Measurements from ENCODE around the gene PML. TPM values are rescaled to one million over a fixed set of nuclear protein-coding genes. Genes with fewer than 3 reads are reported as not detected.

PML gene
- total and polyA plus RNA-seq, 9 of the 15 experiments (the other 6 are each of a cell fraction or from before 2014, with no cell fraction given) = 5.0 to 50.7 (median 10.1) TPM

- no peak for FAIRE-seq
Measured at GRCh38 chr15:73962433-73962832, 32.1 kb upstream of the PML start.

More at GRCh38 chr15:73962433-73962832, 32.1 kb upstream of the PML start:
- no peak overlapping the region for H2AFZ ChIP-seq (ENCODE audit: low read depth, low read length)
- no peak overlapping the region for H3K4me3 ChIP-seq
- POLR2A ChIA-PET = interaction anchor here (0.6 kb wide), 1 partner anchor 10 kb away, joined by 3 read pairs; no protein-coding TSS in a partner anchor
- no TSS peak for BruUV-seq (replicated peaks)
- no peak overlapping the region for H3K4me2 ChIP-seq (ENCODE audit: insufficient read depth, low read length)
- in situ Hi-C loops (cut with MboI) = loop anchor here (25.0 kb wide), 1 partner anchor 1325 kb away; the partner anchor contains the start of gene GOLGA6D
- H3K9me1 ChIP-seq (ENCODE audit: control insufficient read depth, insufficient read depth, low read length) = no peaks in the 10 kb centered on the region
- H3K36me3 ChIP-seq (ENCODE audit: control insufficient read depth, insufficient read depth, low read length) = no peaks in the 10 kb centered on the region
- no peak for DNase-seq (ENCODE audit: extremely low read depth in 1 of 4, low spot score in 3 of 4)
- 0% methylated on average over 5 of the region's 5 CpGs for WGBS (ENCODE audit: insufficient coverage, low coverage, missing lambda C conversion rate)
- peaks cover 12 to 23% of the 10 kb centered on the region in 2 experiments; a peak in 3 of 5 replicates for H3K27me3 ChIP-seq (ENCODE audit: control insufficient read depth in 2 of 2, insufficient read depth in 2 of 2, low read length in 2 of 2)
- H3K27ac ChIP-seq (ENCODE audit: extremely low read depth, low read depth, low read length) = no peak overlapping the region
- intact Hi-C loops (cut with micrococcal nuclease) = no loop called here
- no peaks in the 10 kb centered on the region for H3K9me3 ChIP-seq (replicated peaks; ENCODE audit: control insufficient read depth, insufficient read depth, low read depth, low read length)
- H3K79me2 ChIP-seq (ENCODE audit: control insufficient read depth, insufficient read depth, low read length) = no peaks in the 10 kb centered on the region
- no peak for TF ChIP-seq SRSF3 (IDR thresholded peaks at IDR 0.05; ENCODE audit: insufficient read depth, low read length)
- no peak for TF ChIP-seq PHF8 (IDR thresholded peaks at IDR 0.05; ENCODE audit: borderline replicate concordance, low read length)
- no peak for TF ChIP-seq MBD2 (IDR thresholded peaks at IDR 0.05; ENCODE audit: borderline replicate concordance, low read depth)
- TF ChIP-seq ZSCAN29 (IDR thresholded peaks at IDR 0.05) = no peak
- no peak for TF ChIP-seq TFAP4 (CRISPR knock-in tag; IDR thresholded peaks at IDR 0.05; ENCODE audit: borderline replicate concordance)
- no peak for TF ChIP-seq FOXA3 (CRISPR knock-in tag; conservative IDR thresholded peaks at IDR 0.05 in 1 of 2, IDR thresholded peaks at IDR 0.05 in 1 of 2)
- no peak for TF ChIP-seq KAT8 (IDR thresholded peaks at IDR 0.05; ENCODE audit: low read depth)
- CTCF ChIA-PET (ENCODE audit: low intra/inter-chr PET ratio) = interaction anchor here (0.8 kb wide), 1 partner anchor 11 kb away, joined by 3 read pairs; no protein-coding TSS in a partner anchor
- H4K20me1 ChIP-seq (replicated peaks; ENCODE audit: control insufficient read depth, insufficient read depth, low read length) = no peaks in the 10 kb centered on the region; the same call in none of the 2 replicates
- ATAC-seq = no peak
- H3K4me1 ChIP-seq (replicated peaks in 1 of 2; ENCODE audit: control insufficient read depth in 2 of 2, insufficient read depth in 2 of 2, low read length in 2 of 2) = peaks cover 0 to 5% of the 10 kb centered on the region in 2 experiments; a peak in 2 of 5 replicates
- no peak overlapping the region for H3K9ac ChIP-seq (ENCODE audit: insufficient read depth in 1 of 2, low read depth in 2 of 2, low read length in 2 of 2)

All from K562 (cell line).